ENCODE results near the gene HAUS7.

The HAUS7 gene

GRCh38 chrX:153494061-153494460 lies 23.7 kb upstream of the HAUS7 start (continued):
- no peak for TF ChIP-seq ZNF518A (tag by site-specific recombination; conservative IDR thresholded peaks at IDR 0.05; ENCODE audit: low read depth)

- H3K36me3 ChIP-seq (ENCODE audit: control insufficient read depth in 2 of 2, insufficient read depth in 1 of 2, low read length in 2 of 2), result no peaks in the 10 kb centered on the region
- no peak overlapping the region for H3K4me3 ChIP-seq (ENCODE audit: low read depth, low read length)
- ChIA-PET CTCF (interaction anchor here (5.3 kb wide), 1 partner anchor 14 kb away, joined by 30 read pairs; no protein-coding TSS in a partner anchor), POLR2A (no interaction called here)
- H3K27ac ChIP-seq (ENCODE audit: extremely low read depth, low read depth, low read length), result no peak overlapping the region
- no peaks in the 10 kb centered on the region for H3K4me1 ChIP-seq (ENCODE audit: control insufficient read depth, insufficient read depth, low read length)
- H3K9me3 ChIP-seq (ENCODE audit: control insufficient read depth, insufficient read depth, low read depth, low read length), result no peaks in the 10 kb centered on the region
- TF ChIP-seq ZNF548 (tag by site-specific recombination; IDR thresholded peaks at IDR 0.05) (no peak), ZNF514 (tag by site-specific recombination; IDR thresholded peaks at IDR 0.05) (no peak), SCRT1 (tag by site-specific recombination; IDR thresholded peaks at IDR 0.05; ENCODE audit: borderline replicate concordance) (no peak), ZFP41 (tag by site-specific recombination; IDR thresholded peaks at IDR 0.05; ENCODE audit: borderline replicate concordance) (no peak), MZF1 (tag by site-specific recombination; IDR thresholded peaks at IDR 0.05; ENCODE audit: borderline replicate concordance) (no peak), INSM2 (tag by site-specific recombination; IDR thresholded peaks at IDR 0.05) (no peak)
These were observed 22.7 kb upstream of the HAUS7 start for GRCh38 chrX:153493085-153493484.

- Histone ChIP-seq H3K27ac (ENCODE audit: extremely low read depth, low read depth, low read length) (no peak overlapping the region), H3K36me3 (ENCODE audit: control insufficient read depth in 2 of 2, insufficient read depth in 1 of 2, low read length in 2 of 2) (no peaks in the 10 kb centered on the region), H3K4me1 (ENCODE audit: control insufficient read depth, insufficient read depth, low read length) (no peaks in the 10 kb centered on the region), H3K4me3 (ENCODE audit: low read depth, low read length) (no peak overlapping the region), H3K9me3 (ENCODE audit: control insufficient read depth, insufficient read depth, low read depth, low read length) (no peaks in the 10 kb centered on the region)
- TF ChIP-seq ZNF561 (tag by site-specific recombination; IDR thresholded peaks at IDR 0.05; ENCODE audit: borderline replicate concordance), result no peak
- TF ChIP-seq ZBTB49 (tag by site-specific recombination; IDR thresholded peaks at IDR 0.05; ENCODE audit: low read depth), result no peak
- TF ChIP-seq ZFP3 (tag by site-specific recombination; IDR thresholded peaks at IDR 0.05; ENCODE audit: low read depth), result no peak
- TF ChIP-seq OVOL3 (tag by site-specific recombination; IDR thresholded peaks at IDR 0.05), result no peak
- no peak for TF ChIP-seq SP2 (tag by site-specific recombination; IDR thresholded peaks at IDR 0.05)
- TF ChIP-seq ZNF266 (tag by site-specific recombination; IDR thresholded peaks at IDR 0.05; ENCODE audit: low read depth), result no peak
- TF ChIP-seq ZNF280D (tag by site-specific recombination; IDR thresholded peaks at IDR 0.05), result no peak
- TF ChIP-seq GLIS2 (tag by site-specific recombination; IDR thresholded peaks at IDR 0.05), result 0 out of 2 replicates have a peak, but pooled peaks have one; percentile 10
- CTCF ChIA-PET, result interaction anchor here (1.0 to 5.3 kb wide), 3 partner anchors 14 to 47 kb away, joined by 3 to 30 read pairs (median 5); no protein-coding TSS in a partner anchor
- POLR2A ChIA-PET, result no interaction called here
These were observed 22.2 kb upstream of the HAUS7 start for GRCh38 chrX:153492543-153492942.

Measured in HEK293 (cell line).